Fibroblast of skin of scalp (primary cell): ENCODE data around the gene AP1M2. TPM values are rescaled to one million over a fixed set of nuclear protein-coding genes. Genes with fewer than 3 reads are reported as not detected.
A peak's percentile ranks its signal among the peaks of the same experiment; 100 is the strongest.

Source experiments
- DNase-seq: peaks from one replicate; pipeline ENCODE4 v3.0.0-alpha.2; 2013
- polyA plus RNA-seq, 2 experiments: library from polyadenylated mRNA; unstranded; fragments of 120-200 nt; gene quantifications; one replicate each; pipeline ENCODE4 v1.2.1, GENCODE V29; 2013; ENCODE audit not compliant: insufficient read length in 2 of 2

Gene AP1M2
- polyA plus RNA-seq (2013, experiment 1 of 2; ENCODE audit: insufficient read length): 0.28 TPM
- polyA plus RNA-seq (2013, experiment 2 of 2; ENCODE audit: insufficient read length): 0.83 TPM

DNA sequence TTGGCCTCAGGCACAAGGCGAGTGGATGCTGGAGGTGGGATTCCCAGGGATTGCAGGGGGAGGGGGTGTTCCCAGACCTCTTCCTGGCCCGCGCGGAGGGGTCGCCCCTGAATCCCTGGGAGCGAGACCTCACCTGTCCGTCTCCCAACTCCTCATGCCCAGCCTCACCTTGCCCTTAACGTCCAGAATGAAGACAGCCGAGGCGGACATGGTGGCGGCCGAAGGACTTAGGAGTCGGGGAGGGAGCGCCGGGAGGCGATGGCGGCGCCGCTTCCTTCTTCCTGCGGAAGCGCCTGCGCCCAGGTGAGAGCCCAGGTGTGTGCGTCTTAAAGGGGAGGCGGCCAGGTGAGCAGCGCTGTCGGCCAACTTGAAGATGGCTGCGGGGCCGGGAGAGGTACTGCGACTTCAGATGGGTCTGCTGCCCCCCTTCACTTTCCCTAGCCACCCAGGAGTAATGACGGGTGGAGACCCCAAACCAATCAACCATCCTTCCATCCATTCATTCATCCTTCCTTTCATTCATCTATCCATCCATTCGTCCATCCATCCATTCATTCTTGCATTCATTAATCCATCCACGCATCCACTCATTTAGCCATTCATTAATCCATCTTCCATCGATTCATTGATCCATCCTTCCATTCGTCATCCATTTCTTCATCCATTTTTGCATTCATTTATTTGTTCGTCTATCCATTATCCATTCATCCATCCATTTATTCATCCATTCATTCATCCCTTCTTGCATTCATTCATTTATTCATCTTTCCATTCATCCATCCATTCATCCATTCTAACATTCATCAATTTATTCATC lies at the start of gene AP1M2:
TSS of gene AP1M2 (minus strand) at position 291 of the 817 bp plus-strand sequence. CDS start at position 210, 81 bp downstream.
- DNase-seq: no peak

DNA sequence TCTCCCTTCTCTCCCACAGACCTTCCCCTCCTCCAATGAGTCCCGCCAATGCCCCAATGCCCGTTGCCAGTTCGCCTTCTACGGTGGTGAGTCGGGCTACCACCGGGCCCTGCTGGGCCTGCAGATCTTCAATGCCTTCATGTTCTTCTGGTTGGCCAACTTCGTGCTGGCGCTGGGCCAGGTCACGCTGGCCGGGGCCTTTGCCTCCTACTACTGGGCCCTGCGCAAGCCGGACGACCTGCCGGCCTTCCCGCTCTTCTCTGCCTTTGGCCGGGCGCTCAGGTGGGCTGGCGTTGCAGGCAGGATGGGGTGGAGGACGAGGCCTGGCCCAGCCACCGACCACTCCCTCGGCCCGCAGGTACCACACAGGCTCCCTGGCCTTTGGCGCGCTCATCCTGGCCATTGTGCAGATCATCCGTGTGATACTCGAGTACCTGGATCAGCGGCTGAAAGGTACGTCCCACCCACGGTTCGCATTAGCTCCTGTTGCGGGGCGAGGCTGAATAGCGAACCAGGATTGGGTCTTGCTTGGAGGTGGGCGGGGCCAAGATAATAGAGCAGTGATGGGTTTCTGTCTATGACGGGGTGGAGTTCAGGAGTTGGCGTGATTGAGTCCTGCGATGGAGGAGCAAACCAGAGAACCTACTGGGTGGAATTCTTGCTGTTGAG lies 49.3 kb upstream of the AP1M2 start:
- no peak for DNase-seq

DNA sequence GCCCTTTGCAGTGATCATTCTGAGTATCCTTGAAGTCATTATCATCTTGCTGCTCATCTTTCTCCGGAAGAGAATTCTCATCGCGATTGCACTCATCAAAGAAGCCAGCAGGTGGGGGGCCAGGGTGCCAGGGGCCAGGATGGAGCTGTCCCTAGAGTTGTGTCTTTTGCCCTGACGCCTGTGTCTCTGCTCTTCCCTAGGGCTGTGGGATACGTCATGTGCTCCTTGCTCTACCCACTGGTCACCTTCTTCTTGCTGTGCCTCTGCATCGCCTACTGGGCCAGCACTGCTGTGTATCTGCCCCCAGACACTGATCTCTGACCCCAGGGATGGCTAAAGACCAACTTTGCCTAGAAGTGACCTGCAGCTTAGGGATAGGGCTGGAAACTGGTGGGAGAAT lies 47.9 kb upstream of the AP1M2 start:
- DNase-seq: no peak

DNA sequence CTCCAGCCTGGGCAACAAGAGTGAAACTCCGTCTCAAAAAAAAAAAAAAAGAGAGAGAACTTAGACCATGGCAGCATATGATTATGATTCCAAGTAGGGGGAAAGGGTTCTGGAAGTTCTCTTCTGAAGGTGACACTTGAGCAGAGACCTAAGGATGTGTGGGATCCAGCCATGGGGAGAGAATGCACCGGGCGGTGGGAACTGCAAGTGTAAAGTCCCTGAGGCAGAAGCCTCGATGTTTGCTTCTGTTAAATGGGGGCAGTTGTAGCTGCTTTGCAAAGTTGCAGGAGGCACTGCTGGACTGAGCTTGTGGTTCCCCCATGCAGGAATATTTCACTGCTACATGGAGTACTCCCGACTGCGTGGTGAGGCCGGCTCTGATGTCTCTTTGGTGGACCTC lies 47.3 kb upstream of the AP1M2 start:
- no peak for DNase-seq

DNA sequence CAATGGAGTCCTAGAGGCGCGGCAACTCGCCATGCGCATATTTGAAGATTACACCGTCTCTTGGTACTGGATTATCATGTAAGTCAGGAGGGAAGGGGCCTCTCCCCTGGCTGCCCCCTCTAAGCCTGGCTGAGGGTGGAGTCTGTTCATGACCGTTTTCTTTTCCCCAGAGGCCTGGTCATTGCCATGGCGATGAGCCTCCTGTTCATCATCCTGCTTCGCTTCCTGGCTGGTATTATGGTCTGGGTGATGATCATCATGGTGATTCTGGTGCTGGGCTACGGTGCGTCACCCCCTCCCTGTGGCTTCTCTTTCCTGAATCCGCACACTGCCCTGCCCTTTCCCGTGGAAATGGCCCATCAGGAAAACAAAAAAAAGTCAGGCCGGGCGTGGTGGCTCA lies 44.8 kb upstream of the AP1M2 start:
- DNase-seq: no peak

DNA sequence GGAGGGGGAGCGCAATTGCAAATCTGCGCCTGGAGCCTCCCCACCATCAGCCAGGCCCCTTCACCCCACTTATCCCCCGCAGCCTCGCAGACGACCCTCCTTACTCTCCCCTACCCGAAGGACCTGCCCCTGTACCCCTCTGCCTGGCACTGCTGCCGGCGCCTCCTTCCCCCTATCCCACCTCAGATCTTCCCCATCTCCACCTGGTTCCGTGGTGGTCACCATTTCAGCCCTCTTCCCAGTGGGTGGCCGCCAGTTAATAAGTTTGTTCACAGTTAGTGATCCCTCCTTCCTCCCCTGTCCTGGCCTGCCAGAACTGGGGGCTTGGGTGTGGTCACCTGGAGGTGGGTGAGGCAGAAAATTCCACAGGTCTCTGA lies 38.6 kb upstream of the AP1M2 start:
- no peak for DNase-seq

DNA sequence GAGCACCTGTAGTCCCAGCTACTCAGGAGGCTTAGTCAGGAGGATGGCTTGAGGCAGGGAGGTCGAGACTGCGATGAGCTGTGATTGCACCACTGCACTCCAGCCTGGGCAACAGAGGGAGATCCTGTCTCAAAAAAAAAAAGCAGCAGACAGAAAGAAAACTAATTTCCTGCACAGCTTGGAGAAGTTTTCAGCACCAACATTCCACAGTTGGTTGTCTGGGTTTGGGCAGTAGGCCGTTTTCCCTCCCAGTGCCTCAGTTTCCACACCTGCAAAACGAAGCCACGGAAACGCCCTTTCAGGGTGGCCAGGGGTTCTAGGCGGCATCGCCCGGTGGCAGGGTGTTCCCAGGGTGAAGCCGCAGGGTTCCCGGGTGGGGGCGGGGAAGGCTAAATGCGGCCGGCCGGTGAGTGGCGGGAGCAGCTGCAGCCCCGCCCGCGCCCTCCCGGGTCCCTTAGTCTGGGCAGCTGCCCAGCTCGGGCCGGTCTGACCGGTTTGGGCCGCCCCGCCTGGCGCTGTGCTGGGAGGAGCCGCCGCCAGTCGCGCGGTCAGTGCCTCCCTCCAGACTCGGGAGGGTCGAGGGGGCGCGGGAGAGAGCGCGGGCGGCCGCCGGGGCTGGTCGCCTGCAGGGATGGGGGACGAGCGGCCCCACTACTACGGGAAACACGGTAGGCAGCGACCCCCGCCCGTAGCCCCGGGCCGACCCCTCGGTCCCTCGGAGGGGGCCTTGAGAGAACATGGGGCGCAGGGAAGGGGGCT lies 38.1 kb upstream of the AP1M2 start, which contains the start of gene SLC44A2:
TSS of gene SLC44A2 (plus strand) at position 551 of the 759 bp plus-strand sequence. CDS start at position 632, 81 bp downstream.
- DNase-seq: peak; percentile 59

DNA sequence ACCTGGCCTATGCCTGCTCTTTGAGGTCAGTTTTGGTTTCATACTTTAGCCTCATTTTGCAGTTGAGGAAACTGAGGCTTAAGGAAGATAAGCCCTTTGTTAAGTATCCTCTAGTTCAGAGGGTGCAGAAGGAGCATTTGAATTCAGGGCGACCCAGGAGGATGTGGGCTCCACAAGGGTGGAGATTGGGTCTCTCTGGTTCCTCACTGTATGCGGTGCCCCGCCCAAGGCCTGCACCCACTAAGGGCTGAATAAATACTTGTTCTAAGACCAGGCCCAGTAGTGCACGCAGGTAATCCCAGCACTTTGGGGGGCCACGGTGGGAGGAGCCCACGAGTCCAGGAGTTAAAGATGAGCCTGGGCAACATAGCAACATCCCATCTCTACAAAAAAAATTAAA lies 37.5 kb upstream of the AP1M2 start:
- DNase-seq: no peak

DNA sequence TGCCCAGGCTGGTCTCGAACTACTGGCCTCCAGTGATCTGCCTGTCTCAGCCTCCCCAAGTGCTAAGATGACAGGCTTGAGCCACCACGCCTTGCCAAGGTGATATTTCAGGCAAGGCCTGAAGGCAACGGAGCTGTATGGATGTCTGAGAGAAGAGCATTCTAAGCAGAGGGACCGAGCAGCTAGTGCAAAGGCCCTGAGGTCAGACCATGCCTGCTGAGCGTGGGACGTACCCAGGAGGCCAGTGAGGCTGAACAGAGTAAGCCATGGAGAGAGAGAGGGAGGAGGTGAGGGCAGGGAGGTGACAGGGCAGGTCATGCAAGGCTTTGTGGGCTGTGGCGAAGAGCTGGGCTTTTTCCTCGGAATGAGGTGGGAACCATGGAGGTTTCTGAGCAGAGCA lies 34.9 kb upstream of the AP1M2 start:
- DNase-seq: no peak

DNA sequence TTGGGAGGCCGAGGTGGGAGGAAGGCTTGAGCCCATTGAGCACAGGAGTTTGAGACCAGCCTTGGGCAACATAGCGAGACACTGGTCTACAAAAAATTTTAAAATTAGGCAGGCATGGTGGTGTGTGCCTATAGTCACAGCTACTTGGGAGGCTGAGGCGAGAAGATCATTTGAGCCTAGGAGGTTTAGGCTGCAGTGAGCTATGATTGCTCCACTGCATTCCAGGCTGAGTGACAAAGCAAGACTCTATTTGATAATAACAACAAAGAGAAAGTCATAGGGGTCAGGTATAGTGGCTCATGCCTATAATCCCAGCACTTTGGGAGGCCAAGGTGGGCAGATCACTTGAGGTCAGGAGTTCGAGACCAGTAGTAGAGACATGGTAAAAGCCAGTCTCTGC lies 33.7 kb upstream of the AP1M2 start:
- DNase-seq: no peak

DNA sequence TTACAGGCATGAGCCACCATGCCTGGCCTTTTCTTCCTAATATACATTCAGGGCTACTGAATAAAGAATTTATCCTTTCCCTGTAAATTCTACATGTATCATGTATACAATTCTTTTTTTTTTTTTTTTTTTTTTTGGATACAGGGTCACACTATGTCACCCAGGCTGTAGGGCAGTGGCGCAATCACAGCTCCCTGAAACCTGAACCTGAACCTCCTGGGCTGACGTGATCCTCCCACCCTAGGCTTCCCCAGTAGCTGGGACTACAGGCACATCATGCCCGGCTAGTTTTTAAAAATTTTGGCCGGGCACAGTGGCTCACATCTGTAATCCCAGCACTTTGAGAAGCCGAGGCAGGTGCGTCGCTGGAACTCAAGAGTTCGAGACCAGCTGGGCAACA lies 31.7 kb upstream of the AP1M2 start:
- DNase-seq: no peak

DNA sequence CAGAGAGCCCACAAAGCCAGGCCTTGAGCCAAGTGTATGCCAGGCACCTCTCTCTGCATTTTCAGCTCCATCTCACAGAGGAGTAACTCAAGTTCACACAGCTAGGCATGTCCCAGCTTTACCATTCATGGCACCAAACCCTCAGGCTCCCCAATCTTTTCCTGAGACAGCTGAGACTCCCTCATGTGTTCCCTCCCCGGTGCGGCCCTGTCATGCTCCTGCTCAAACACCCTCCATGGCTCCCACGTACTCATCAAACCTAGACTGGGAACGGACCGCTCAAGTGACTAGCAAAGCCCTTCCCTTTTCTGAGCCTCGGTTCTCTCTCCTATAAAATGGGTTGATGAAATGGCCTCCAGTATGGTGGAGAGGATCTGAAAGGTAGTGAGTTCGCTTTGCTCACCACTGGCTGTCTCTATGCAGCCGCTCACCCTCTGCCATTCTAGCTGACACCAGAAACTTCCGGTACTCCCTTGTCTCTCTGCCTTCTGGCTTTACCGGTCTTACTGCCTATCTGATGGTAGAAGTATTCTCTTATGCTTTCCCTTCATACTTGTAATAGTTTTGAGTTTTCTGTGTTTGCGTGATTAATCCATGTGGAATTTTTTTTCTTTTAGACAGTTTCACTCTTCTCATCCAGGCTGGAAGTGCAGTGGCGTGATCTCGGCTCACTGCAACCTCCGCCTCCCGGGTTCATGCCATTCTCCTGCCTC lies 30.5 kb upstream of the AP1M2 start:
- DNase-seq: peak; percentile 90

DNA sequence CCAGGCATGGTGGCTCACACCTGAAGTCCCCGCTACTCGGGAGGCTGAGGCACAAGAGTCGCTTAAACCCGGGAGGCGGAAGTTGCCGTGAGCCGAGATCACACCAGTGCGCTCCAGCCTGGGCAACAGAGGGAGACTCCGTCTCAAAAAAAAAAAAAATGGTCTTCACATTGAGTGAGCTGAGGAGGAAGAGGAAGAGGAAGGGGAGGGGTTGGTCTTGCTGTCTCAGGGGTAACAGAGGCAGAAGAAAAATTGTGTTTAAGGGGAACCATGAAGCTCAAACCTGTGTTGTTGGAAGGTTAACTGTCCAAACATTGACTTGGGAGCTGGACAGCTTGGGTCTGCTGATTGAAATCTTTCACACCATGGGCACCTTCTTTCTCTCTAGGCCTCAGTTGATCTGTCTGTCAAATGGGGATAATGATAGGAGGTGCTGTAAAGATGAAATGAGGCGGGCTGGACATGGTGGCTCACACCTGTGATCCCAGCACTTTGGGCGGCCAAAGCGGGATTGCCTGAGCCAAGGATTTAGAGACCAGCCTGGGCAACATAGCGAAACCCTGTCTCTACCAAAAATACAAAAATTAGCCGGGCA lies 28.4 kb upstream of the AP1M2 start:
- DNase-seq: no peak

DNA sequence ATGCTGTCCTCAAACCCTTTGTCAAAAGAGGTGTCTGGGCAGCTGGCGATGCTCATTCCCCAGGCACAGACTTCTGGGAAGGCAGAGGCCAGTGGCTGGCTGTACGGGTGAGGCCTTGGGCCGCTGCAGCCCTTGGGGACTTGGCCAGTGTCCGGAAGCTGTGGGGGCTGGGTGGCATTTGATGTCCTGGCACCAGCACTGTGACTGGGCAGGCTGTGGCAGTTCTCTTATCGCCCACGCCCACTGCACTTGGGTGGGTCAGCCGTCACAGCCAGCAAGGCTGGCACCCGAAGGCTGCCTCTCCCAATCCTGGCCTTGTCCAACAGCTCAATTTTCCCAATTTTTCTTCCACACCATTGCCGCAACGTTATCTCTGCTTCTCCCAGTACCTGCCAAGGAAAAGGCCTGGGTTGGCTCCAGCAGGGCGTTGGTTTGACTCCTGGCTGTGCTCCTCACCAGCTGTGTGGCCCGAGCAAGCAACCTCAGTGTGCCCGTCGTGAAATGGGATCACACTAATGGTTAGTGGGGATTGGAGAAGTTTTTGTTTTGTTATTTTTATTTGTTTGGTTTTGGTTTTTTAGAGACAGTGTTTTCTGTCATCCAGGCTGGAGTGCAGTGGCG lies 25.5 kb upstream of the AP1M2 start:
- DNase-seq: no peak

DNA sequence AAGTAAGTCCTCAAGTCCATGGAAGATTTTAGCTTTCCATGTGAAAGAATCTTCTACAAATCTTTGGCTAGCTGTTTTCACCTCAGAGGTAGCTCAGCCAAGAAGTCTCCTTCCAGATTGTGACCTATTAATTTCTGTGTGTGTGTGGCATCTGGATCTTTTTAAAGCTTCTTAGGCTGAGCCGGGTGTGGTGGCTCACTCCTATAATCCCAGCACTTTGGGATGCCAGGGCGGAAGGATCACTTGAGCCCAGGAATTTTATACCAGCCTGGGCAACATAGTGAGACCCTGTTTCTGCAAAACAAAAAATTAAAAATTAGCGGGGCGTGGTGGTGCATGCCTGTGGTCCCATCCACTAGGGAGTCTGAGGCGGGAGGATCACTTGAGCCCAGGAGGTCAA lies 24.8 kb upstream of the AP1M2 start:
- no peak for DNase-seq

DNA sequence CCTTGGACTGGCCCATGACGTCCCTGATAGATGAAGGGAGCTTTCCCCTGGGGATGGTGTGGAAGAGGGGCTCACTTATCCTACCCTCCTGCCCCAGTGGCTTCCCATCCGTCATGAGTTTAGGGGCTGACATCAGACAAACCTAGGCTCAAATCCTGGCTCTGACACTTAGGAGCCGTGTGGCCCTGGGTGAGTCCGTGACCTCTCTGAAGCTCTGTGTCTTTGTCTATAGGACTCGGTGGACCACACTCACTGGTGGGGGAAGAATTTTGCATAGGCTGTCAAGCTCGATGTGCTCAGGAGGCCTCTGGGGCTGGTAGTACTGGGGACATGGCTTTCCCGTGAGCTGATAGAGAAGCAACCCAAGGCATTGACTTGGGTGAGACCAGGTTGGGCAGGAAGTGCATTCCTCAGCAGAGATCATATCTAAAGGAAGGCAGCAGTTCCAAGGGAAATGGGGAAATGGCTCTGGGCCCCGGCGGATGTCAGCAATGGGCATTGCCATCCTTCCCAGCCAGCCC lies 17.4 kb upstream of the AP1M2 start:
- no peak for DNase-seq

DNA sequence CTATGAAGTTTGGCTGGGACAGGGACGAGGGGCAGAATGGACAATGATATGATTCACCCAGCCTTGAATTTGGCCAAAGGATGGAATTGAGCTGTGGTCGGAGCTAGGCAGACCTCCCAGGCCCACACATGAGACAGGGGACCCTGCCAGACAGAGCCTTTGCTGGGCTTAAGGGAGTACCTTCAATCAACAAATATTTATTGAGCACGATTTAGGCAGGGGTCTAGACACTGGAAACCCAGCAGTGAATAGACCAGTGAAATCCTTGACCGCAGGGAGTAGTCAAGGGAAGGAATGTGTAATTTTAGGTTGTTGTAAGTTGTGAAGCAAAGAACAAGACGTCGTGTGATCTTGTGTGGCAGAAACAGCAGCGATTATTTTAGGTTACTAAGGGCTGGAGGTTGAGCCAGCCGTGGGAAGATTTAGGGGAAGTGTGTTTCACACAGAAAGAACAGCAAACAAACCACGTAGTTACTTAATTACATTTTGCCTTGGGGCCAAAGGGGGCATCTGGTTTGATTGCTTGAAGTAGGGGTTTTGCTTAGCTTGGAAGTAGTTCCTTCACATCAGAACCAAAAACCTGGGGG lies 16.9 kb upstream of the AP1M2 start:
- DNase-seq: no peak

DNA sequence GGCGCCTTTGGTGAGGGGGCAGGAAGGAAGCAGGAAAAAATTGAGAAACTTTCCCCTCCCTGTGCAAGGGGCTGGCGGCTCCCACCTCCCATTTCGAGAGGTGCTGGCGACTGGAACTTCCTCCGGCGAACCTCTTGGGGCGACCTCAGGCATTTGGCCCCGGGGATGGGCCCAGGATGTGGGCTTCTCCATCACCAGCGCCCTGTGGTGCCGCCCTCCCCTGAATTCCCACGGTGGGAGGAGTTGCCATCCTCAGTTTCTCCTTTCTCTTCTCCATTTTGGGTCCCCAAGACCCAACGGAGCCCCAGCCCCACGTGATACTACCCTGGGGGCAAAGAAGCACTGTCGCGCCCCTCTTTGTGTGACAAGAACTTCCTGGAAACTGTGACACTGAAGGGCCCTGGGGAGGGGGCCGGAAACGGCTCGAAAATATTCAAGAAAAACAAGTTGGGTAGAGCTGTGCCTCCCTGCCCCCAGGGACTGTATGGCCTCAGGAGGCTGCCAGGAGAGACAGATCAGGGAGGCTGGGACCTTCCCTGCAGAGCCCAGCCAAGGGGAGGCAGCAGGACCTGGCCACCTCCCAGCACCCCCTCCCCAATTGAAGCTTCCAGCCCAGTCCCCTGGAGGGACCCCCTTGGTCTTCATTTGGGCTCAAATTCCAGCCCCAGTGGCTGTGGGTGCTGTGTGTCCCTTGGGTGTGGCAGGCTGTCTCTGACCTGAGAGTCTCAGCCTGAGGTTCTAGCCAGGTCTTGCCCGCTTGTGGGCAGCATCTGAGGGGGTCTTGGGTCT lies 16.2 kb upstream of the AP1M2 start:
- DNase-seq: peak; percentile 36

DNA sequence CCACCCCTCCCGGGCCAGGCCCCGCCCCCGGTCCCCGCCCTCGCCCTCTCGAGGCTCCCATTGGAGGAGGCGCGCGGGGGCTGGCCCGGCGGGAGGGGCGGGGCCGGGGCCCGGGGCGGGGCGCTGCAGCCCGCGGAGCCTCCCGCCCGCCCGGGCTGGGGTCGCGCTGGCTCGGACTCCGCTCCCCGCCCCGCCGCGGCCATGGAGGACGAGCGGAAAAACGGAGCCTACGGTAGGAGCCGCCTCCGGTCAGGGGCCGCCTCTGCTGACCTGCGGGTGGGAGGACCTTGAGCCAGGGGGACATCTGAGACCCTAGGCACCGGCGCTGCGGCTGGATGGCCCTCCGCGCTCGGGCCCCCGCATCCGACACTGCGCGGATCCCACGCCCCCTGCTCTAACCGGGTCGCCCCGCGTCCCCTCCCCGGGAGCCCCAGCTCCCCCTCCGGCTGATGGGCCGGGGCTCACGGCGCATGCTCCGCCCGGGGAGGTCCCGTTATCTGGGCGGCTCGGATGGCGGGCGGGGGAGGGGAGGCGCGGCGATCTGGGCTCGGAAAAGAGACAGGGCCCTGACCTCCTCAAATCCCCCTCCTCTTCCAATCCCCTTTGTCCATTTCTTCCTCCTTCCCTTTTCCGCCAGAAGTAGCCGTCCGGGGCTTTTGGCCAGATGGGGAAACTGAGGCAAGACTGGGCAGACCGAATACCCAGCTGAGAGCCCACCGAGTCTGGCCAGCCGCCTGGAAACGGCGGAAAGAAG lies 15.4 kb upstream of the AP1M2 start:
- DNase-seq: peak; percentile 80

DNA sequence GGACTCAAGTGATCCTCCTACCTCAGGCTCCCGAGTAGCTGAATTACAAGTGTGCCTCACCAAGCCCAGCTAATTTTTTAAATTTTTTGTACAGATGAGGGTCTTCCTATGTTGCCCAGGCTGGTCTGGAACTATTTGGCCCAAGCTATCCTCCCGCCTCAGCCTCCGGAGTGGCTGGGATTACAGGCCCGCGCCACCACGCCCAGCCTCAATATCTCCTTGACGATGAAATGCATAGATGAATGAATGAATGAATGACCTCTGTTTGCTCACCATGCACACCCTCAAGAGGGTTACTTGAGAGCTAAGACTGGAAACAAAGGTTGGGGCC lies 14.9 kb upstream of the AP1M2 start:
- DNase-seq: no peak
